GM18526 (cell line): ENCODE data around the gene PCA3.

Experiments
- POLR2A ChIP-seq: IDR thresholded peaks from 3 replicates; pipeline ENCODE4 v1.6.1; 2011; ENCODE audit not compliant: insufficient read length; ENCODE audit errors: extremely low read depth

PCA3 gene

GRCh38 chr9:76764138-76764537 is at the start of gene PCA3:
TSS of gene PCA3 (plus strand) at chr9:76764438.
- no peak for TF ChIP-seq POLR2A

GRCh38 chr9:76716085-76716672 is 48.1 kb upstream of the PCA3 start:
- no peak for TF ChIP-seq POLR2A

- no peak for TF ChIP-seq POLR2A
Observed at GRCh38 chr9:76717176-76717575, 47.1 kb upstream of the PCA3 start.

- no peak for TF ChIP-seq POLR2A
Observed at GRCh38 chr9:76717613-76718012, 46.6 kb upstream of the PCA3 start.

DNA sequence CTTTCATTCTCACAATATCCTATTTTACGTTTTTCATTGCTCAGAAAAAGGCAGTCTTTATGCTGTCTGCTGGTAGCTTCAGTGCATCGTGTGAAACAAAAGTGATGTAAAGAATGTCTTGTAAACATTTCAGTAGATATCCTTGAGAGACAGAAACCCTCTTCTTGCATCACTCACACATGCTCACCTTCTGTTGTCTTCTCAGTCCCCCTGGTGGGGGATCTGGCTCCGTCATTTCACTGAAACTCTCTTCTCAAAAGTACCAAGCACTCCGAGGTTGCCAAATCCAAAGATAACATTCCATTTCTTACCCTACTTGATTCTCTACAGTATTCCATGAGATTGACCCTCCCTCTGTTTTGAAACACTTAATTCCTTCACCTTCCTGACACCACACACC is 46.1 kb upstream of the PCA3 start:
- no peak for TF ChIP-seq POLR2A

- TF ChIP-seq POLR2A, result no peak
Observed at GRCh38 chr9:76720245-76720644, 44.0 kb upstream of the PCA3 start.

GRCh38 chr9:76725011-76725546 is 39.2 kb upstream of the PCA3 start:
- TF ChIP-seq POLR2A, result no peak

- no peak for TF ChIP-seq POLR2A
Observed at GRCh38 chr9:76725885-76726284, 38.4 kb upstream of the PCA3 start.

DNA sequence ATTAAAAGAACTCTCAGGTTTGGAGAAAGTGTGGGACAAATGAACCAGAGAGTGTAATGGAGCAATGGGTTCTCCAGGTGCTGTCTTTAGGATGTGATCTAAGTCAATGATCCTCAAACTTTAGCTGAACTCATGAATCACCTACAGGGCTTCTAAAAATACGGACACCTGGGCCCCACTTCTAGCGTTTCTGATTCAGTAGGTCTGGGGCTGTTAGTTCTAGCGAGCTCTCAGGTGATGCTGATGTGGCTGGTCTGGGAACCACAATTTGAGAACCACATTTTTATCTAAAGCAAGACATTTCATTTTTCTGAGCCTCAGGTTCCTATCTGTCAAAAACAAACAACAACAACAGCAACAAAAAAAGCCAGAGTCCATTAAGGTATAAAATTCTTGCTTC is 35.1 kb upstream of the PCA3 start:
- TF ChIP-seq POLR2A, result no peak

- TF ChIP-seq POLR2A, result no peak
Observed at GRCh38 chr9:76729980-76730737, 34.1 kb upstream of the PCA3 start.

GRCh38 chr9:76730801-76731200 is 33.4 kb upstream of the PCA3 start:
- no peak for TF ChIP-seq POLR2A

DNA sequence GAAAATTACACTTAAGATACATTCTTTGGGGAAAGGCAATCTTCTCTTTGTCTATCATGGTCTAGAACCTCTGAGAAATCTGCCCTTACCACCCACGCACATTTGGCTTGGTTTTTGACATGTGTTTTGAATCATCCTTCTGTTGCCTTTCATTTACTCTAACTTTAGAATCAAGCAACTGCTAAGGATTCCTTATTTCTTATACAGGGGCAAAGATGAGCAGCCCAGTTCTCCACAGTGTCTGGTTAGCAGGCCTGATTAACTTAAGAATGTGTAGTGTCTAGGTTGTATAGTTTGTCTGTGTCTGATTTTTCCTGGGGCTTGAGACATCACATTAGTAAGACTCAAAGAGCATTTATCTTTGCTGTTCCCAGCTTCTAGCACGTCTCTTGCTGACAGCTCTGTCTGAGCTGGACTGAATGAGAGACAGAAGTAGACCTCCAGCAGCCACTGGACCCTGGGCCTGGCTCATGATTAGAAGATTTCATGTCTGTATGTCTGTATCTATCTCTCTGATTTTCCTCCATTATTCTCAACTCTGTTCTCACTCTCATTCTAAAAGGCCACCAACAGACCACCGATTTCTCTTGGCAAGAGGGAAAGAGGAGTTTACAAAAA is 31.8 kb upstream of the PCA3 start:
- no peak for TF ChIP-seq POLR2A

DNA sequence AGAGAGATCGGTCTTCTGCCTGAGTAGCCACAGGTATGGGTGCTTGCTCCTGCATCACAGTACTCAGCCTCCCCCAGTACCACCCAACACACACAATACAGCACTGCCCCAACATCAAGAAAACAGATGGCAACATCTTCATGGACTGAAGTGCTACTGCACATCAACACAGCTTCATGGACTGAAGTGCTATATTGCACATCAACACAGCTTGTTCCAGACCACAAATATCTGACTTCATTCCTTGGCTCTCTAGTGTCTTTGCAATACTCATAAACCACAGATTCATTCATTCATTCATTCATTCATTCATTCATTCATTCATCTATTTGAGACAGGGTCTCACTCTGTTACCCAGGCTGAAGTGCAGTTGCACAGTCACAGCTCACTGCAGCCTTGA is 31.1 kb upstream of the PCA3 start:
- no peak for TF ChIP-seq POLR2A

DNA sequence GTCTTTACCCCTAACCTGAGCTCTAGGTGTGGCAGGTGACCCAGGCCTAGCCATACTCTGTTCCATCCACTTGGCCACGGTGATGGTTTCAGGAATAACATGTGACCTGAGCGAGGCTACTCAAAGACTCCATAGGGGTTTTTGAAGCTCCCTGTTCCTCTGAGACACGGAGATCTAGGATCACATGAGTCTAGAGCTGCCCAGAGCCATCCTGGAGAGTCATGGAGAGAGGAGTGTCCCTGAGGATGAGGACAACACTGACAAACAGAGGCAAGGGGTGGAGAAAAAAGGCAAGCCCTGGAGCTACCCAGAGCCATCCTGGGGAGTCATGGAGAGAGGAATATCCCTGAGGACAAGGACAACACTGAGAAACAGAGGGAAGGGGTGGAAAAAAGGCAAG is 29.5 kb upstream of the PCA3 start:
- TF ChIP-seq POLR2A, result no peak

DNA sequence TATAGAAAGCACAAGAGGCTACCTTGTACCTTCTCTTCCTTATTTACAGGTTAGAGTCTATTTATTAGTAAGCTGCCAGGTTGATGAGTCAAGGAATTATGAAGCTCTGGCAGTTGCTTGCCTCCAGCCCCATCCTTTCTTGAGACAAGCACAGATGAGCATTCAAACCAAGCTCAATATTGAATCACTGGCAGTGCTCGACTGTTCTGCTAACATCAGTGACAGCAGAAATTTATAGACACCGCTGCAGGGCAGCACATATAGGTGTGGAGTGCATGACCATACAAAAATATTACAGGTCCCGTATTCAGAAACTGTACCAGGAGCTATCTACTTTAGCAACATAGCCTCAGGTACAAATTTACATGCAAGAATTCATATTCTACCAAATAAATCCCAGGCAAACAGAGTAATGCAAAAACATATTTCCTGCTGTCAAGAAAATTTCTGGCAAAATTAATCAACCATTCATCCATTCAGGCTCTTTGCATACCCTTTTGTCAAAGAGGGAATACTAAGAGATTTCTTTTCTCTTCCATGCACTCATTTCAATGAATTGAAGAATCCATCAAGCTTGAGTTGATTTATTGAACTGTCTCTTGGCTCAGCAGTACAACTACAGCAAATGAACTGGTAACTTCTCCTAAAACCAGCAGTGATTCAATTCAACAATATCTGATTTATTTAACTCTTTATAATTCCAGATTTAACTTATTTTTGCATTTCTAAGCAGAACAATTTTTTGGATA is 26.9 kb upstream of the PCA3 start:
- no peak for TF ChIP-seq POLR2A

DNA sequence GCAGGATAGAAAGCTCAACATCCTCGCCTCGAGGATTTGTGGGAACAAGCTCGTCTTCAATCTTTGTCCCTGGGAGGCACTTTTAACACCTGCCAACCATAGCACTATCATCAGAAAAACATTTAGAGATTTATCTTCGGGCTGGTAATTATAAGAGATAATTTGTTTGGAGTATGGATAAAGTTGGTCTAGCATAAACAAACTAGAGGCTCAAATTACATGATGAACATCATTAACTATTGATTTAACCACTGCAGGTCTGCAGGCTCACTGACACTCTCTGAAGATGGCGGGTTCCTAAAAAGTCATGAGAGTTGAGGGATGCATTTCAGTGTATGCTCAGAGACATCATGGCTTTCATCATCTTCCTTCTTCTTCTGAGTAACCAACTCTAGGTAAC is 25.8 kb upstream of the PCA3 start:
- TF ChIP-seq POLR2A, result no peak

DNA sequence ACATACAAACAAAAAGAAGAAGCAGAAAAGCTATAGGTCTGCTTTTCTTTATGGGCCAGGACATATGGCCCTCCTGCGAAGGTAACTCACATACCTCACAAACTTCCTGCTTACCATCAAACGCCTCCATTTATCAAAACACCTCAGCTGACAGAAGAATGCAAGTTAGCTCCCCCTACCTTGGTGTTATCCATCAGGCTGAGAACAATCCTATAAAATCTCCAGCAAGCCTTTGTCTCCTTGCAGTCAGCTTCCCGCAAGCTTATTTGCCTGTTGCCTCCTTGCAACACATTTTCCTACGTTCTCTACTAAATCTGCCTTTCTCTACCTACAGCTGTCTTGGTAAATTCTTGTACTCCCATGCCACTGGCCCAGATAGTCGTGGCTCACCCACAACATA is 22.7 kb upstream of the PCA3 start:
- TF ChIP-seq POLR2A, result no peak
